ENCODE data around the gene SMO. TPM values are rescaled to one million over a fixed set of nuclear protein-coding genes. Genes with fewer than 3 reads are reported as not detected.

SMO gene
- total and polyA plus RNA-seq, 2 donors (not counting 1 experiment from before 2014, with no cell fraction given): 4.5 to 12.6 TPM

DNA sequence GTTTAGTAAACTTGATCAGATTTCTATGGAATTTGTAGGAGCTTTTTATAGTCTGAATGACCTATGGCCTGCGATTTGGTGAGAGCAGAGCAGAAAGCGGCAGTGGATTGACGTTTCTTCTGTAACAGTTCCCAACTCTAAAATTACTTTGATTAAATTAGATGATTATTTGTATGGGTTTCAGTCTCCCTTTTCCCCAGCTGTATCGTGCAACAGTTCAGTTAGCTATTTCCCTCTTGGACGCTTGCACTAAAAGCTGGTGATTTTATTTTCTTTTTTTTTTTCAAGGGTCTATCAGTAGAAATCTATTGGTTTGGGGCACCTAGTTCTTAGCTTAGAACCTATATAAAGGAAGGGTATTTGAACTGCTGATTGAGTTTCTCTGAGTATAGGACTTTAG, 43.2 kb downstream of the SMO start:
- Histone ChIP-seq H4K20me1 (ENCODE audit: control insufficient read depth, extremely low read depth, insufficient read depth, low read length) (no peaks in the 10 kb centered on the region), H3K9ac (ENCODE audit: insufficient read depth, low read length) (no peak overlapping the region), H3K27ac (ENCODE audit: insufficient read depth, low read length) (no peak overlapping the region), H3K9me3 (ENCODE audit: control insufficient read depth, insufficient read depth, low read depth, low read length) (no peaks in the 10 kb centered on the region), H3K79me2 (ENCODE audit: control insufficient read depth, insufficient read depth, low read length) (no peaks in the 10 kb centered on the region), H2AFZ (ENCODE audit: low read length) (no peak overlapping the region), H3K36me3 (ENCODE audit: control insufficient read depth, insufficient read depth, low read length) (no peaks in the 10 kb centered on the region), H3K27me3 (ENCODE audit: control insufficient read depth, insufficient read depth, low read length) (no peaks in the 10 kb centered on the region), H3K4me3 (replicated peaks in 1 of 4; ENCODE audit: control extremely low read depth in 1 of 4, insufficient read depth in 1 of 4, low read depth in 3 of 4, low read length in 4 of 4) (no peak overlapping the region), H3K4me1 (ENCODE audit: control insufficient read depth, extremely low read depth, insufficient read depth, low read length) (no peaks in the 10 kb centered on the region), H3K4me2 (ENCODE audit: extremely low read depth, insufficient read depth, low read length) (no peak overlapping the region)
- TF ChIP-seq, protein P1, sequence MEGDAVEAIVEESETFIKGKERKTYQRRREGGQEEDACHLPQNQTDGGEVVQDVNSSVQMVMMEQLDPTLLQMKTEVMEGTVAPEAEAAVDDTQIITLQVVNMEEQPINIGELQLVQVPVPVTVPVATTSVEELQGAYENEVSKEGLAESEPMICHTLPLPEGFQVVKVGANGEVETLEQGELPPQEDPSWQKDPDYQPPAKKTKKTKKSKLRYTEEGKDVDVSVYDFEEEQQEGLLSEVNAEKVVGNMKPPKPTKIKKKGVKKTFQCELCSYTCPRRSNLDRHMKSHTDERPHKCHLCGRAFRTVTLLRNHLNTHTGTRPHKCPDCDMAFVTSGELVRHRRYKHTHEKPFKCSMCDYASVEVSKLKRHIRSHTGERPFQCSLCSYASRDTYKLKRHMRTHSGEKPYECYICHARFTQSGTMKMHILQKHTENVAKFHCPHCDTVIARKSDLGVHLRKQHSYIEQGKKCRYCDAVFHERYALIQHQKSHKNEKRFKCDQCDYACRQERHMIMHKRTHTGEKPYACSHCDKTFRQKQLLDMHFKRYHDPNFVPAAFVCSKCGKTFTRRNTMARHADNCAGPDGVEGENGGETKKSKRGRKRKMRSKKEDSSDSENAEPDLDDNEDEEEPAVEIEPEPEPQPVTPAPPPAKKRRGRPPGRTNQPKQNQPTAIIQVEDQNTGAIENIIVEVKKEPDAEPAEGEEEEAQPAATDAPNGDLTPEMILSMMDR (conservative IDR thresholded peaks at IDR 0.05 in 1 of 2, IDR thresholded peaks at IDR 0.05 in 1 of 2; ENCODE audit: low read depth in 1 of 2, low read length in 2 of 2): no peak
- TF ChIP-seq EZH2 (IDR thresholded peaks at IDR 0.05; ENCODE audit: low read length, missing control alignments): no peak
- no peak for DNase-seq (ENCODE audit: low read depth in 2 of 2)

- Histone ChIP-seq H3K4me3 (replicated peaks in 1 of 4; ENCODE audit: control extremely low read depth in 1 of 4, insufficient read depth in 1 of 4, low read depth in 3 of 4, low read length in 4 of 4) (no peak overlapping the region), H3K4me2 (ENCODE audit: extremely low read depth, insufficient read depth, low read length) (no peak overlapping the region), H3K27ac (ENCODE audit: insufficient read depth, low read length) (no peak overlapping the region), H3K27me3 (ENCODE audit: control insufficient read depth, insufficient read depth, low read length) (no peaks in the 10 kb centered on the region), H3K79me2 (ENCODE audit: control insufficient read depth, insufficient read depth, low read length) (no peaks in the 10 kb centered on the region), H3K9ac (ENCODE audit: insufficient read depth, low read length) (no peak overlapping the region), H3K36me3 (ENCODE audit: control insufficient read depth, insufficient read depth, low read length) (no peaks in the 10 kb centered on the region), H3K9me3 (ENCODE audit: control insufficient read depth, insufficient read depth, low read depth, low read length) (no peaks in the 10 kb centered on the region), H4K20me1 (ENCODE audit: control insufficient read depth, extremely low read depth, insufficient read depth, low read length) (no peaks in the 10 kb centered on the region), H3K4me1 (ENCODE audit: control insufficient read depth, extremely low read depth, insufficient read depth, low read length) (no peaks in the 10 kb centered on the region), H2AFZ (ENCODE audit: low read length) (no peak overlapping the region)
- no peak for DNase-seq (ENCODE audit: low read depth in 2 of 2)
- no peak for TF ChIP-seq EZH2 (IDR thresholded peaks at IDR 0.05; ENCODE audit: low read length, missing control alignments)
- TF ChIP-seq, protein P1 (conservative IDR thresholded peaks at IDR 0.05 in 1 of 2, IDR thresholded peaks at IDR 0.05 in 1 of 2; ENCODE audit: low read depth in 1 of 2, low read length in 2 of 2): no peak
These were observed 50.1 kb downstream of the SMO start for GRCh38 chr7:129238546-129238945.

- peak in 1 of 2 donors; percentile 15 for DNase-seq (ENCODE audit: low read depth in 2 of 2)
These were observed 51.8 kb downstream of the SMO start for GRCh38 chr7:129240119-129240820.

More at GRCh38 chr7:129240119-129240820, 51.8 kb downstream of the SMO start:
- H3K27ac ChIP-seq (ENCODE audit: insufficient read depth, low read length): no peak overlapping the region
- no peak for TF ChIP-seq EZH2 (IDR thresholded peaks at IDR 0.05; ENCODE audit: low read length, missing control alignments)
- TF ChIP-seq, protein P1 (conservative IDR thresholded peaks at IDR 0.05 in 1 of 2, IDR thresholded peaks at IDR 0.05 in 1 of 2; ENCODE audit: low read depth in 1 of 2, low read length in 2 of 2): no peak
- H2AFZ ChIP-seq (ENCODE audit: low read length): no peak overlapping the region
- H3K79me2 ChIP-seq (ENCODE audit: control insufficient read depth, insufficient read depth, low read length): no peaks in the 10 kb centered on the region
- H3K9ac ChIP-seq (ENCODE audit: insufficient read depth, low read length): no peak overlapping the region
- H3K4me2 ChIP-seq (ENCODE audit: extremely low read depth, insufficient read depth, low read length): no peak overlapping the region
- no peaks in the 10 kb centered on the region for H3K36me3 ChIP-seq (ENCODE audit: control insufficient read depth, insufficient read depth, low read length)
- no peak overlapping the region for H3K4me3 ChIP-seq (replicated peaks in 1 of 4; ENCODE audit: control extremely low read depth in 1 of 4, insufficient read depth in 1 of 4, low read depth in 3 of 4, low read length in 4 of 4)
- H3K27me3 ChIP-seq (ENCODE audit: control insufficient read depth, insufficient read depth, low read length): no peaks in the 10 kb centered on the region
- no peaks in the 10 kb centered on the region for H3K9me3 ChIP-seq (ENCODE audit: control insufficient read depth, insufficient read depth, low read depth, low read length)
- H4K20me1 ChIP-seq (ENCODE audit: control insufficient read depth, extremely low read depth, insufficient read depth, low read length): no peaks in the 10 kb centered on the region
- no peaks in the 10 kb centered on the region for H3K4me1 ChIP-seq (ENCODE audit: control insufficient read depth, extremely low read depth, insufficient read depth, low read length)

All from fibroblast of lung (primary cell).